NCI-H446 (cell line): ENCODE results near the gene TXNL1.
A peak's percentile ranks its signal among the peaks of the same experiment; 100 is the strongest.
"Not testable (repeated sequence)": the region's sequence is repeated elsewhere in the genome, so short reads cannot be mapped to it uniquely, and the experiment has no call there.

Source experiments
- DNase-seq, 2 experiments: peaks; one replicate each; lab custom pipeline; 2025; lab: John Stamatoyannopoulos, UW

Gene TXNL1

GRCh38 chr18:56638232-56639103, at the start of gene TXNL1:
TSS of gene TXNL1 (minus strand) at chr18:56638592. CDS start at chr18:56638440, 152 bp downstream.
- peak; percentile 98 to 99 for DNase-seq

GRCh38 chr18:56684277-56684676, 45.9 kb upstream of the TXNL1 start:
- no peak for DNase-seq

GRCh38 chr18:56678836-56679565, 40.6 kb upstream of the TXNL1 start:
- DNase-seq: no peak

GRCh38 chr18:56676639-56677038, 38.2 kb upstream of the TXNL1 start:
- no peak for DNase-seq

GRCh38 chr18:56672981-56673380, 34.6 kb upstream of the TXNL1 start:
- DNase-seq: no peak

- DNase-seq: no peak
Measured at GRCh38 chr18:56672391-56672790, 34.0 kb upstream of the TXNL1 start.

- DNase-seq: no peak
Measured at GRCh38 chr18:56662902-56663301, 24.5 kb upstream of the TXNL1 start.

- no peak for DNase-seq
Measured at GRCh38 chr18:56662502-56662901, 24.1 kb upstream of the TXNL1 start.

GRCh38 chr18:56662063-56662408, 23.6 kb upstream of the TXNL1 start:
- DNase-seq: no peak

- no peak for DNase-seq
Measured at GRCh38 chr18:56661360-56662062, 23.1 kb upstream of the TXNL1 start.

GRCh38 chr18:56660655-56661054, 22.3 kb upstream of the TXNL1 start:
- no peak for DNase-seq

GRCh38 chr18:56659111-56659510, 20.7 kb upstream of the TXNL1 start:
- DNase-seq: no peak

GRCh38 chr18:56658261-56658660, 19.9 kb upstream of the TXNL1 start:
- DNase-seq: no peak

GRCh38 chr18:56654280-56654679, 15.9 kb upstream of the TXNL1 start:
- not testable (repeated sequence) for DNase-seq

- DNase-seq: no peak
Measured at GRCh38 chr18:56652802-56653201, 14.4 kb upstream of the TXNL1 start.

- no peak for DNase-seq
Measured at GRCh38 chr18:56651771-56652092, 13.3 kb upstream of the TXNL1 start.

GRCh38 chr18:56650944-56651770, 12.8 kb upstream of the TXNL1 start, which contains the start of gene WDR7:
TSS of gene WDR7 (plus strand) at chr18:56651359. CDS start at chr18:56672516, 21,157 bp downstream.
- peak; percentile 94 to 97 for DNase-seq

GRCh38 chr18:56649996-56650395, 11.6 kb upstream of the TXNL1 start:
- DNase-seq: no peak

- no peak for DNase-seq
Measured at GRCh38 chr18:56647951-56648893, 9.8 kb upstream of the TXNL1 start.

- no peak for DNase-seq
Measured at GRCh38 chr18:56647071-56647470, 8.7 kb upstream of the TXNL1 start.
